Stimulated activated CD4-positive, alpha-beta T cell treated with anti-CD3 and anti-CD28 coated beads, Interleukin-1b, Interleukin-23, amount 100 ng/mL, for 24 hours (primary cell): ENCODE measurements around the gene EGFR.

ENCODE experiments used
- DNase-seq, 4 experiments: peaks; one replicate each; pipeline ENCODE4 v3.0.0-alpha.2; 2020; ENCODE audit warnings: low read depth in 4 of 4, low spot score in 1 of 4

Gene EGFR

GRCh38 chr7:55144333-55145317 is 125.8 kb downstream of the EGFR start:
- DNase-seq = no peak

- no peak for DNase-seq
Observed at GRCh38 chr7:55145606-55146005, 126.8 kb downstream of the EGFR start.

- no peak for DNase-seq
Observed at GRCh38 chr7:55147101-55147500, 128.3 kb downstream of the EGFR start.

- DNase-seq = no peak
Observed at GRCh38 chr7:55147736-55148135, 128.9 kb downstream of the EGFR start.

- DNase-seq = no peak
Observed at GRCh38 chr7:55148571-55148970, 129.8 kb downstream of the EGFR start.

GRCh38 chr7:55149001-55149400 is 130.2 kb downstream of the EGFR start:
- no peak for DNase-seq

GRCh38 chr7:55150166-55150565 is 131.3 kb downstream of the EGFR start:
- DNase-seq = no peak

- no peak for DNase-seq
Observed at GRCh38 chr7:55150709-55151451, 132.1 kb downstream of the EGFR start.

GRCh38 chr7:55152516-55152915 is 133.7 kb downstream of the EGFR start:
- DNase-seq = no peak

- DNase-seq = no peak
Observed at GRCh38 chr7:55154096-55154495, 135.3 kb downstream of the EGFR start.

GRCh38 chr7:55155351-55156117 is 136.7 kb downstream of the EGFR start:
- DNase-seq = no peak

- no peak for DNase-seq
Observed at GRCh38 chr7:55156919-55157763, 138.3 kb downstream of the EGFR start.

GRCh38 chr7:55157764-55158105 is 138.9 kb downstream of the EGFR start:
- DNase-seq = no peak

- no peak for DNase-seq
Observed at GRCh38 chr7:55158541-55159382, 139.9 kb downstream of the EGFR start.

GRCh38 chr7:55160539-55160938 is 141.7 kb downstream of the EGFR start:
- no peak for DNase-seq

- DNase-seq = no peak
Observed at GRCh38 chr7:55161154-55161687, 142.4 kb downstream of the EGFR start.

GRCh38 chr7:55162476-55162875 is 143.7 kb downstream of the EGFR start:
- DNase-seq = no peak

- DNase-seq = no peak
Observed at GRCh38 chr7:55163733-55164132, 144.9 kb downstream of the EGFR start.

- DNase-seq = no peak
Observed at GRCh38 chr7:55164527-55164926, 145.7 kb downstream of the EGFR start.
